GM18502 (cell line): ENCODE results near the gene PMPCA.

ENCODE experiments used
- ATAC-seq: cut with Tn5 transposase; IDR thresholded peaks from one replicate; pipeline ENCODE4 v1.9.1; 2021; ENCODE audit warnings: mild to moderate bottlenecking; ENCODE audit not compliant: unreplicated experiment, poor library complexity

PMPCA gene

DNA sequence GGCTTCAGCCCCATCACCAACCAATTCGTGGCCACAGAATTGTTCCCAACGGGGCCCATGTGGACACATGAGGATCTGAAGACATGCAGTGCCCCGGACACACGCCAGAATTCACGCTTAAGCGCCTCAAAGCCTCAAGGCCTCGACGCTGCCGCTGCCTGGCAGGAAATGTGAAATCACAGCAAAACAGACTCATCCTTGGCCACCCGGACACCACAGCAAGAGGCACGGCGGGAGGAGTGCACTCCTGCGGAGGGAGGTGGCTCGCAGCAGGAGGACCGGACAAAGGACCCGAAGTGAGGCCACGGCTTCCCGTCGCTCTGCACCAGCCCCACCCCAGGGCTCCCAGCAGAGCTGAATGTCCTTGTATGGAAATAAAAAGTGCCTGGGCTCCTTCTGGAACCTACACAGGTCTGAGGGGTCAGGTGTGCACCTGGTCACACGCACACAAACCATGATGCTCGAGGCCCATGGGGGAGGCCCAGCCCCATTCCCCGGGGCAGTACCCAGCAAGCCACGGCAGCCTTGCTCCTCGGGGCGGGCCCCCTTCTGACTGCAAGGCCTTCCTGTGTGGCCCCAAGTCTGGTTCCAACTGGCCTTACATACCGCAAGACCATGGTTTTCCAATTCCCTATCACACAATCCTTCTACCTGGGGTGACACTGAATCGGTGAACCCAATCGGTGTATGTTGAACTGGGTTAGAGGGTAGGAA lies 62.3 kb downstream of the PMPCA start:
- no peak for ATAC-seq

DNA sequence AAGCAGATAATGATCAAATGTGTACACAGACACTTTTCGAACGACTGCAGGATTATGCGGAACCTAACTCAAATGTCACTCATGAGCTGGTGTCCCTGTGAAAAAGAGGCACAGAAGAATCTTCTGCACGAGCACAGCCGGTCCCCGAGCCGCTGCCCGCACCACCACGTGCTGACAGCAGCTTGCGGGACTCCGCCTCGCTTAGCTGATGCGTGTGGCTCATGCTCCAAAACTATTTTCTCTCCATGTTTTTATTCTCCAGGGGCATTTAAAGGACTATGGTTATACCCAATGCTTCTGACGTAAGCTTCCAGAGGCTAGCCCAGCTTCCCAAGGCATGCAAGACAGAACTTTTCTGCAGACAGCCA lies 62.9 kb downstream of the PMPCA start:
- ATAC-seq = no peak
